ENCODE measurements around the gene MISP. TPM values are rescaled to one million over a fixed set of nuclear protein-coding genes. Genes with fewer than 3 reads are reported as not detected.

Gene MISP
- total and polyA plus RNA-seq, 9 of the 15 experiments (the other 6 are each of a cell fraction or from before 2014, with no cell fraction given) = 0.04 to 0.29 (median 0.05) TPM; not detected in 5

GRCh38 chr19:782878-783668, 32.2 kb downstream of the MISP start (continued):
- no peak for TF ChIP-seq PPARD (CRISPR knock-in tag; IDR thresholded peaks at IDR 0.05)
- TF ChIP-seq CREM (IDR thresholded peaks at IDR 0.05; ENCODE audit: low read depth) = no peak
- no peak for TF ChIP-seq KDM4B (IDR thresholded peaks at IDR 0.05; ENCODE audit: borderline replicate concordance in 2 of 2, low read depth in 1 of 2)

- CTCF ChIA-PET (ENCODE audit: low intra/inter-chr PET ratio) = no interaction called here
- POLR2A ChIA-PET = interaction anchor here (0.9 kb wide), 1 partner anchor 16 kb away, joined by 3 read pairs; no protein-coding TSS in a partner anchor
- H3K4me3 ChIP-seq = no peak overlapping the region
- H2AFZ ChIP-seq (ENCODE audit: low read depth, low read length) = no peak overlapping the region
- H3K4me2 ChIP-seq (ENCODE audit: insufficient read depth, low read length) = no peak overlapping the region
- FAIRE-seq (no peak), ATAC-seq (no peak), DNase-seq (ENCODE audit: extremely low read depth in 1 of 4, low spot score in 3 of 4) (no peak)
- no peaks in the 10 kb centered on the region for H3K36me3 ChIP-seq (ENCODE audit: control insufficient read depth, insufficient read depth, low read length)
- in situ Hi-C loops (cut with MboI) (no loop called here), intact Hi-C loops (cut with micrococcal nuclease) (no loop called here)
- no peaks in the 10 kb centered on the region for H3K9me3 ChIP-seq (replicated peaks; ENCODE audit: control insufficient read depth, insufficient read depth, low read depth, low read length)
- H4K20me1 ChIP-seq (replicated peaks; ENCODE audit: control insufficient read depth, insufficient read depth, low read length) = no peaks in the 10 kb centered on the region
- WGBS (ENCODE audit: insufficient coverage, low coverage, missing lambda C conversion rate) = 85% methylated on average over 13 of the region's 13 CpGs
- BruUV-seq (replicated peaks) = no TSS peak
- H3K4me1 ChIP-seq (replicated peaks in 1 of 2; ENCODE audit: control insufficient read depth in 2 of 2, insufficient read depth in 2 of 2, low read length in 2 of 2) = peaks cover 12 to 47% of the 10 kb centered on the region in 2 experiments
- no peak overlapping the region for H3K27ac ChIP-seq (ENCODE audit: extremely low read depth, low read depth, low read length)
- H3K79me2 ChIP-seq (ENCODE audit: control insufficient read depth, insufficient read depth, low read length) = no peaks in the 10 kb centered on the region
- no peak for TF ChIP-seq RERE (CRISPR knock-in tag; IDR thresholded peaks at IDR 0.05; ENCODE audit: borderline replicate concordance)
- H3K9ac ChIP-seq (ENCODE audit: insufficient read depth in 1 of 2, low read depth in 2 of 2, low read length in 2 of 2) = 0 out of 4 replicates have a peak overlapping the region, but pooled peaks of 1 of the 2 experiments have one; percentile 24
- no peaks in the 10 kb centered on the region for H3K27me3 ChIP-seq (ENCODE audit: control insufficient read depth in 2 of 2, insufficient read depth in 2 of 2, low read length in 2 of 2)
- H3K9me1 ChIP-seq (ENCODE audit: control insufficient read depth, insufficient read depth, low read length) = no peaks in the 10 kb centered on the region
Observed at GRCh38 chr19:784541-784940, 33.6 kb downstream of the MISP start.
